Pancreas (tissue), 10 donors: Measurements from ENCODE around the gene EP400. TPM values are rescaled to one million over a fixed set of nuclear protein-coding genes. Genes with fewer than 3 reads are reported as not detected.

Source experiments
- ATAC-seq, 4 donors: fragments of 200-7000 bp; cut with Tn5 transposase; one replicate each; pipeline versions ENCODE4 v1.8.0 to v1.9.1; 2020; ENCODE audit warnings: mild to moderate bottlenecking in 4 of 4, moderate library complexity in 4 of 4
- DNase-seq, 6 donors: peaks; one replicate each; pipeline ENCODE4 v3.0.0-alpha.2; 2020
- FAIRE-seq: peaks from 2 replicates; lab custom pipeline; 2012; peaks lifted over from hg19 to GRCh38; lab: Jason Lieb, UNC
- H3K27ac ChIP-seq, 4 donors: fragments of 200-600 bp; sonication (generic); 1 replicate in 3 of 4; 2 replicates in 1 of 4; pipeline versions ENCODE4 v1.5.0 to v1.8.0; 2020
- H3K27me3 ChIP-seq, 4 donors: fragments of 200-600 bp; one replicate each; pipeline ENCODE4 v1.8.0; 2021
- H3K36me3 ChIP-seq, 3 donors: fragments of 200-600 bp; sonication (generic) in 1 of 3; one replicate each; pipeline versions ENCODE4 v1.5.0 to v1.8.0; 2020 to 2021
- H3K4me1 ChIP-seq, 3 donors: fragments of 200-600 bp; one replicate each; pipeline ENCODE4 v1.8.0; 2021
- H3K4me3 ChIP-seq, 4 donors: fragments of 200-600 bp; sonication (generic) in 2 of 4; one replicate each; pipeline versions ENCODE4 v1.5.0 to v1.8.0; 2020 to 2021
- H3K9me3 ChIP-seq, 4 donors: fragments of 200-600 bp; one replicate each; pipeline ENCODE4 v1.8.0; 2021
- WGBS, 2 donors: extraction: QIAGEN DNeasy Blood & Tissue Kit; methylation state at CpG; one replicate each; pipeline ENCODE4 v1.1.7; 2013; 5-methylcytosine and 5-hydroxymethylcytosine counted together
- intact Hi-C, 3 donors: fragments of 100-400 bp; cut with DNase I; formaldehyde crosslinking; loops; one replicate each; pipeline versions ENCODE4 v1.11.1 to v1.14.2; 2022
- polyA plus RNA-seq, 2 donors: library from polyadenylated mRNA; stranded (reverse); fragments of 200-250 nt; gene quantifications; one replicate each; pipeline ENCODE4 v1.2.3, GENCODE V29; 2013
- total RNA-seq, 6 donors: library from RNA; stranded (reverse); fragmentation: NEBNext Ultra II Directional in 4 of 6; extraction: Animal tissue kit (Norgen Biotek cat#: 25700) in 4 of 6; gene quantifications; one replicate each; pipeline versions ENCODE4 v1.2.1 to v1.2.4, GENCODE V29; 2021 to 2023
- TF ChIP-seq, protein P1 (sequence below), 4 donors: fragments of 200-600 bp; sonication (generic) in 3 of 4; IDR thresholded peaks; one replicate each; pipeline versions ENCODE4 v1.5.0 to v1.8.0; 2021; ENCODE audit warnings: antibody characterized with exemption in 4 of 4
- donor health status: healthy with polysubstance abuse.
- donor health status: DM: no; HTN: no; CAD: no; lungs with moderate emphysema.
- donor health status: DM: no; HTN: no; CAD: no.
- donor health status: control.
- donor health status: control.
- donor health status: Bipolar disorder and iron deficiency.
- donor health status: DM: yes; HTN: yes; CAD: no.
- donor health status: DM: no; HTN: no; CAD: no.
- donor health status: DM: no; HTN: no; CAD: no.
- donor health status: DM: yes; HTN: yes; CAD: no.

EP400 gene
- total and polyA plus RNA-seq, 8 donors: 15.9 to 24.3 (median 16.7) TPM

DNA sequence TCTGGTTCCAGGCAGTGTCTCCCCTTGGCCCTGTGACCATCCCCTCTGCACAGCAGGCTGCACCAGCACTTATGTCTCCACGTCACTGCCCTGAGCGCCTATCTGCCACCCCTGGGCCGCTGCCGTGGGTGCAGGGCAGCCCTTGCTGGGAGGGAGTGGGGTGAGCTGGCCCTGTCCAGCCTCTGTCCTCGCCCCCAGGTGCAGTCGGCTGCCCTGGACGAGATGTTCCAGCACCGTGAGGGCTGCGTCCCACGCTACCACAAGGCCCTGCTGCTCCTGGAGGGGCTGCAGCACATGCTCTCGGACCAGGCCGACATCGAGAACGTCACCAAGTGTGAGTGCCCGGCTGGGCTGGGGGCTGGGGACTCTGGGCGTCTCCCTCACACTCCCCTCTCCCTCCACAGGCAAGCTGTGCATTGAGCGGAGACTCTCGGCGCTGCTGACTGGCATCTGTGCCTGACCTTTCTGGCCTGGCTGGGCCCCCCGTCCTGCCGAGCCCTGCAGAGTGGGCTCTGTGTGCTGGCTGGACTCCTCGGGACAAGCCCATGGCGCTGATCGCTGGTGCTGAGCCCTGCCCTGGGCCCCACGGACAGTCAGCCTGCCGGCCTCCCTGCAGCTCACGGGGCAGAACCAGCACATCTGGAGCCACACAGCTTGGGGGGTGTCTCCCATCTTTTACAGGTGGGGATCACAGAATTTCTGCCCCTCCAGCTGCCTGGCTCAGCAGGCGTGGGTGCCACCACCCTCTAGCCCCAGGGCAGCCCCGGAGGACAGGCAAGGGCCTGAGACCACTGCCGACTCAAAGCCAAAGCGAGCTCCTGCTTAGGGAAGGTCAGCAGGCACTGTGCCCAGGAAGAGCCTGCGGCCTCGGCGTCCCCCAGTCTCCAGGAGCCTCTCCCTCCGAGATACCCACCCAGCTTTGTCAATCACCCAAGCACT, 28.6 kb upstream of the EP400 start:
- DNase-seq (peak in 2 of 6 donors; percentile 19 to 79), FAIRE-seq (no peak), ATAC-seq (peak in 1 of 4 donors; percentile 2)
- WGBS, 2 donors: 93 to 94% methylated on average over 35 of the region's 35 CpGs
- Histone ChIP-seq H3K27ac (no peak overlapping the region), H3K27me3 (no peaks in the 10 kb centered on the region), H3K4me1 (no peaks in the 10 kb centered on the region), H3K4me3 (no peak overlapping the region), H3K9me3 (no peaks in the 10 kb centered on the region), H3K36me3 (peaks cover 0 to 43% (median 34%) of the 10 kb centered on the region in 3 donors)
- TF ChIP-seq, protein P1, sequence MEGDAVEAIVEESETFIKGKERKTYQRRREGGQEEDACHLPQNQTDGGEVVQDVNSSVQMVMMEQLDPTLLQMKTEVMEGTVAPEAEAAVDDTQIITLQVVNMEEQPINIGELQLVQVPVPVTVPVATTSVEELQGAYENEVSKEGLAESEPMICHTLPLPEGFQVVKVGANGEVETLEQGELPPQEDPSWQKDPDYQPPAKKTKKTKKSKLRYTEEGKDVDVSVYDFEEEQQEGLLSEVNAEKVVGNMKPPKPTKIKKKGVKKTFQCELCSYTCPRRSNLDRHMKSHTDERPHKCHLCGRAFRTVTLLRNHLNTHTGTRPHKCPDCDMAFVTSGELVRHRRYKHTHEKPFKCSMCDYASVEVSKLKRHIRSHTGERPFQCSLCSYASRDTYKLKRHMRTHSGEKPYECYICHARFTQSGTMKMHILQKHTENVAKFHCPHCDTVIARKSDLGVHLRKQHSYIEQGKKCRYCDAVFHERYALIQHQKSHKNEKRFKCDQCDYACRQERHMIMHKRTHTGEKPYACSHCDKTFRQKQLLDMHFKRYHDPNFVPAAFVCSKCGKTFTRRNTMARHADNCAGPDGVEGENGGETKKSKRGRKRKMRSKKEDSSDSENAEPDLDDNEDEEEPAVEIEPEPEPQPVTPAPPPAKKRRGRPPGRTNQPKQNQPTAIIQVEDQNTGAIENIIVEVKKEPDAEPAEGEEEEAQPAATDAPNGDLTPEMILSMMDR (IDR thresholded peaks at IDR 0.05): no peak
- intact Hi-C loops: no loop called here

DNA sequence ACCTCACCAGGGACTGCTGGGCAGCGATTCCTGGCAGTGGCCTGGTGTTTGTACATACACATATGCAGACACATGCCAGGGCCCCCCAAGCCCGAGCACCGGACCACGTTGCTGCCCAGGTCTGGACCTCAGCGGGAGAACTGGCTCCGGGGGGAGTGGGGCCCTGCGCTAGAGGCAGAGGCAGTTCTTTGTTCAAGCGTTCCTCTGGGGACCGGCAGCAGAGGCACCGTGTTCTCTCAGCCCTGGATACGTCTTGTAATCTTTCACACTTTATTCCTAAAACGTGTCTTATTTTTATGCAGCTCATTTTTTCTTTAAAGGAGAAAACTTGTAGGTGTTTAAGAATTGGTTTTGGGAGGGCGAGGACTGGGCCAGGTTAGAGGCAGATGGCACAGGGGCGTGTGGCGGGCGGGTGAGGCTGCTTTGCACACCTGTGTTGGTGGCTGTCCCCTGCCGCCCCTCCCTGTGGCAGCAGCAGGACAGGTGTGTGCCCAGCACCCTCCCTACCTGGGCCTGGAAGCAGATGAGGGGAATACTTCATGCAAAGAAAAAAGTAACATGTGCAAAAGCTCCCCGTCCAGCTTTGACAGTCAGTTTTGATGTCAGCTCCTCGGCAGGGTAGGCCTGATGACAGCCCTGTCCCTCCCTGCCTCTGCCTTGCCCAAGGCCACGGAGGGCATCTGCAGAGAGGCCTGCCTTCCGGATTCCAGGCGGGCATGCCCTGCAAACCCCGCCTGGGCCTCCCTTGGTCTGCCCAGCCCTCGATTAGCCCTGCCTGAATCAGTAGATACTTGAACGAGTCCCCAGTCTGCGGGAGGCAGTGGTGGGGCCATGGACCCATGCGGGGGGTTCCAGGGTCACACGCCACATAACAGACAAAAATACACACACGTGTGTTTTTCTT, 27.6 kb upstream of the EP400 start:
- 83 to 85% methylated on average over 28 to 29 of the region's 29 CpGs for WGBS, 2 donors
- Histone ChIP-seq H3K4me3 (no peak overlapping the region), H3K9me3 (no peaks in the 10 kb centered on the region), H3K27me3 (no peaks in the 10 kb centered on the region), H3K4me1 (no peaks in the 10 kb centered on the region), H3K27ac (no peak overlapping the region), H3K36me3 (peaks cover 0 to 37% (median 27%) of the 10 kb centered on the region in 3 donors)
- TF ChIP-seq, protein P1 (IDR thresholded peaks at IDR 0.05): no peak
- intact Hi-C loops: no loop called here
- FAIRE-seq: no peak
- peak in 3 of 4 donors; percentile 4 to 22 (median 17) for ATAC-seq
- peak in 2 of 6 donors; percentile 15 to 83 for DNase-seq

GRCh38 chr12:131922772-131923171, 27.0 kb upstream of the EP400 start:
- ATAC-seq (no peak), DNase-seq (peak in 1 of 6 donors; percentile 14), FAIRE-seq (no peak)
- Histone ChIP-seq H3K4me3 (no peak overlapping the region), H3K4me1 (no peaks in the 10 kb centered on the region), H3K9me3 (no peaks in the 10 kb centered on the region), H3K27me3 (no peaks in the 10 kb centered on the region), H3K27ac (no peak overlapping the region), H3K36me3 (peaks cover 0 to 32% (median 27%) of the 10 kb centered on the region in 3 donors)
- WGBS, 2 donors: 89 to 90% methylated on average over 13 of the region's 13 CpGs
- TF ChIP-seq, protein P1 (IDR thresholded peaks at IDR 0.05): no peak
- intact Hi-C loops: no loop called here

GRCh38 chr12:131923260-131923659, 26.5 kb upstream of the EP400 start:
- Histone ChIP-seq H3K4me1 (no peaks in the 10 kb centered on the region), H3K9me3 (no peaks in the 10 kb centered on the region), H3K36me3 (peaks cover 0 to 30% (median 27%) of the 10 kb centered on the region in 3 donors), H3K27ac (no peak overlapping the region), H3K27me3 (no peaks in the 10 kb centered on the region), H3K4me3 (no peak overlapping the region)
- TF ChIP-seq, protein P1 (IDR thresholded peaks at IDR 0.05): no peak
- FAIRE-seq (no peak), ATAC-seq (no peak), DNase-seq (peak in 1 of 6 donors; percentile 21)
- 84 to 85% methylated on average over 11 of the region's 11 CpGs for WGBS, 2 donors
- intact Hi-C loops: no loop called here
